Stimulated activated memory B cell treated with anti-CD40 and anti-IgM and Interleukin-4, amounts not matched to agents 10 μg/mL and 1 μg/mL and 100 μg/mL, for 72 hours (primary cell): ENCODE results near the gene CDH23.

ENCODE experiments used
- ATAC-seq: fragments of 150-1000 bp; cut with Tn5 transposase; 2 replicates; pipeline ENCODE4 v1.10.0; 2021
- H3K27ac Mint-ChIP-seq: one replicate; pipeline ENCODE4 v1.8.0; 2022; ENCODE audit warnings: mild to moderate bottlenecking, mixed read lengths
- H3K27me3 Mint-ChIP-seq: one replicate; pipeline ENCODE4 v1.8.0; 2022; ENCODE audit warnings: mixed read lengths
- H3K36me3 Mint-ChIP-seq: one replicate; pipeline ENCODE4 v1.8.0; 2022; ENCODE audit warnings: mixed read lengths
- H3K4me1 Mint-ChIP-seq: one replicate; pipeline ENCODE4 v1.8.0; 2022; ENCODE audit warnings: mixed read lengths
- H3K4me3 Mint-ChIP-seq: one replicate; pipeline ENCODE4 v1.8.0; 2022; ENCODE audit warnings: mild to moderate bottlenecking, moderate library complexity, mixed read lengths
- H3K9me3 Mint-ChIP-seq: one replicate; pipeline ENCODE4 v1.8.0; 2022; ENCODE audit warnings: mixed read lengths

Gene CDH23

DNA sequence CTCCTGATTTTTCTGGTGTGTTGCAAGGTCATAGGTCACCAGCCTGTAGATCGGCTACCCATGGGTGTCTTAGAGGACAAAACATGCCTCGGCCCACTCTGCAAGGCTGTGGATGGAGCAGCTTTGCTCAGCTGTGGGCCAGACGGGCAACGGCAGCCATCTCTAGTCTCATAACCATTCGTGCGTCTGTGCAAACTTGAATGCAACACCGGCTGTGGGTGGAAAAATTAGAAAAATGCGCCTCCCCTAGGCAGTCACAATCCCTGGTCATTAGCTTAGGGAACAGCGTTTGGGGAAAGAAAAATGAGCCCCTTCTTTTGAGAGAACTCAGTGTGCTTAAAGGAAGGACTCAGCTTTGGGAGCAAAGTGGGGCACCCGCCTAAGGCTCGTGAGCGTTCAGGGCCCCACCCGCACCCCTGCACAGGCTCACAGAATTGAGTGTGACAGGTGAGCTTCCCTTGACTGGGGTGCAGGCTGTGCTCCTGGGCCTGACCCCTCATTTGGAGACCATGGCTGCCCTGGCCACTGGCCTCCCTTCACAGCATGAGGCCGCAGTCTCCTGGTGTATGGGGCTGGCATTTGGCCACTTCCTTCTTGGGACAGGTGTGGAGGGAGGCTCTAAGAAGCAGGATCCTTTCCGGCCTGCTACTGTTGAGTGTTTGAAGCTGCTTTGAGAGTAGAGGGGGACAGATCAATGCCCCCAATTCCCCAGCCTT lies 174.9 kb downstream of the CDH23 start:
- no peak for ATAC-seq
- H3K27ac Mint-ChIP-seq, result no peak overlapping the region
- no peaks in the 10 kb centered on the region for H3K4me1 Mint-ChIP-seq
- H3K4me3 Mint-ChIP-seq, result no peak overlapping the region
- H3K36me3 Mint-ChIP-seq, result no peaks in the 10 kb centered on the region
- no peaks in the 10 kb centered on the region for H3K27me3 Mint-ChIP-seq
- no peaks in the 10 kb centered on the region for H3K9me3 Mint-ChIP-seq

GRCh38 chr10:71572962-71573361 lies 176.2 kb downstream of the CDH23 start:
- no peak overlapping the region for H3K4me3 Mint-ChIP-seq

DNA sequence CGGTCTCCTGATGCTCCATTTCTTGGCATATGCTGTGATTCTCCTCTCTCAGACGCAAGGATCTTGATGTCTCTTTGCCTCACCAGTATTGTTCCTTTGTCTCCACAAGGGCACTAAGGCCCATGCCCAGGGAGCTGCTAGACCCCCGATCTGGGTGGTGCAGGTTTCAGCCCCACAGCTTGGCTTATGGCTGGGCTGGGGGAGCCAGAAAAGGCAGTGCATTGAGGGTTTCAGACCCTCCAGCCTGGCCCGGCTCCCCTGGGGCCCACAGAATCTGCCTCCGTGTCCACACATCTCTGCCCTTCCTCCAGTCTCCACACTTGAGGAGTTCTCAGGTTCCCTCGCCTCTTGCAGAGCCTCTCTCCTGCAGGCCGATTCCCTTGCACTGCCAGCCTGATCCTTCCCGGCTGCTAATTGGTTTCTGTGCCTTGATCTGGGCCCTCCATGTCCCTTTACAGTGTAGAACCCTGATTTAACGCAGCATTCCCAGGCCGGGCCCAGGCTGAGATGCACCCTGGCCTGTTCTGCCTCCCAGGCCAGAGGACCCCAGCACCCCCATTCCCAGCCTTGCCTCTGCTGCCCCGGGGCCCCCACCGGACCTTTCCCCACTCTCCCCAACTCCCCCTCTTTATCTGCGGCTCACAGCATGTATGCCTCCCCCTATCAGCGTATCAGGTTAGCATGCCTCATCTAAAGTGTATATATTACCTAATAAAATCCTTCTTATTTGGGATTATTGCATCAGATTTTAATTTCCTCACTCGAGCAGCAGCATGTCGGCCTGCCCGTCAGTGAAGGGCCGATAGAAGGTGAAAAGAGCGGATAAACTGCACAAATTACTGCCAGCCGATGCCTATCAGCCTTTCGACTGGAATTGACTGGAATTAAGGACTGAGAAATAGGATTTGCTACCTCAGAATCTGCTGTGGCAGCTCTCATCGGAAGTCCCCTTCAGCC lies 177.1 kb downstream of the CDH23 start:
- Mint-ChIP-seq H3K4me1 (no peaks in the 10 kb centered on the region), H3K27me3 (peaks cover 14% of the 10 kb centered on the region), H3K4me3 (no peak overlapping the region), H3K27ac (no peak overlapping the region), H3K9me3 (no peaks in the 10 kb centered on the region), H3K36me3 (no peaks in the 10 kb centered on the region)
- ATAC-seq, result no peak

More at GRCh38 chr10:71572962-71573361, 176.2 kb downstream of the CDH23 start:
- Mint-ChIP-seq H3K4me1 (no peaks in the 10 kb centered on the region), H3K9me3 (no peaks in the 10 kb centered on the region), H3K27me3 (peaks cover 5% of the 10 kb centered on the region), H3K27ac (no peak overlapping the region), H3K36me3 (no peaks in the 10 kb centered on the region)
- ATAC-seq, result no peak

DNA sequence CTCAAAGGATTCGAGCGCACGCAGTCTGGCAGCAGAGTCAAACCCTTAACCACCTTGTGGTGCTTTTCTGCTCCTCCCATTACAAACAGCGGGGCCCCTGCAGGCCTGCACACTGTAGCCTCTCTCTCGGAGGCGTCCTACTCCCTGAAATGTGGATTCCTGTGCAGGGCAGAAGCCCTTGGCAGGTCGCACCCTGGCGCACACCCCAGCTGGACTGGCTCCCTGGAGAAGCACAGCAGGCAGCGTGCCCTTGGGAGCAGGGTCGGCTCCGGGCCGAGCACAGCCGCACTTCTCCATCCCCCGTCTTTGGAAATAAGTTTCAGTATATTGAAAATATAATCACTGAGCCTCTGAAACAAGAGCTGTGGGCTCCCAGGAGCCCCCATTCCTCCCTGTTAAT lies 178.7 kb downstream of the CDH23 start:
- Mint-ChIP-seq H3K36me3 (no peaks in the 10 kb centered on the region), H3K27me3 (peaks cover 26% of the 10 kb centered on the region), H3K9me3 (no peaks in the 10 kb centered on the region), H3K27ac (no peak overlapping the region), H3K4me1 (no peaks in the 10 kb centered on the region), H3K4me3 (no peak overlapping the region)
- no peak for ATAC-seq

DNA sequence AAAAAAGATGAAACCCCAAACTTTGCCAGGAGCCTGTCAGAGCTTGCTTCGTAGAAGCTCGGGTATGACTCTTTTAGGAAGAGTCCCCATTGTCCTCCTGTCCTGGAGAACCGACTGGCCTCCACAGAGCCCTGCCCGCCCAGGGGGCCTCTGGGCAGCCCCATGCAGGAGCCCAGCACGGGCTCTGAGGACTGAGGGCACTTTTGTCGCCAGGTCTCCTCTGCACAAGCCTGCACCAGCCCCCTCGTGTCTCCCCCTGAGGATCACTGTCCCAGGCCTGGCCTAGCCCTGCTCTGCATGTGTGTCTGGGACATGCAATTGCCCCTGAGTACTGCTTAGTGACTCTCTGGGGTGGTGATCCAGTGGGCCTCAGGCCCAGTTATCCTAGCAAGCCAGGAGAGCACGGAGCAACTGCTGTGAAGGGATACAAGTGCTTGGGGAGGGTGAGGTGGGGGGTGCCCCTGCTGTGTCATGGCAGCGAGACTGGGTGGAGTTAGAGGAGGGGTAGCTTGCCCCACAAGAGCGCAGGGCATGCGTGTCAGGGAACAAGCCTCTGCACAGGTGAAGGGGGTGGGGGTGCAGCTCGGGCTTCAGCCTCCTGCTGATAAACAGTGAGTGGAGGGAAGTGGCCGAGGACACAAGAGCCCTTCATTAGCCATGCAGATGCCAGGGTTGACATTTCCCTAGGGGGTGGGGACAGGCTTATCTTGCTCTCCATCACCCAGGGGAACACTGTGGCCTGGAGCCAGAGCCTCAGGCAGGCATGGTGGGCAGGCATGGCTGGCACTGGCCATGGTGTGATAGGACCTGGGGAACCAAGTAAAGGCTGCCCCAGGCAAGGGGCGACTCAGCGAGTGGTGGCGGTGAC lies 179.4 kb downstream of the CDH23 start:
- Mint-ChIP-seq H3K36me3 (no peaks in the 10 kb centered on the region), H3K4me3 (no peak overlapping the region), H3K27ac (no peak overlapping the region), H3K27me3 (peaks cover 26% of the 10 kb centered on the region), H3K4me1 (no peaks in the 10 kb centered on the region), H3K9me3 (no peaks in the 10 kb centered on the region)
- no peak for ATAC-seq

GRCh38 chr10:71576842-71577241 lies 180.1 kb downstream of the CDH23 start:
- ATAC-seq, result no peak
- no peaks in the 10 kb centered on the region for H3K9me3 Mint-ChIP-seq
- H3K27ac Mint-ChIP-seq, result no peak overlapping the region
- H3K36me3 Mint-ChIP-seq, result no peaks in the 10 kb centered on the region
- H3K4me1 Mint-ChIP-seq, result no peaks in the 10 kb centered on the region
- no peak overlapping the region for H3K4me3 Mint-ChIP-seq
- H3K27me3 Mint-ChIP-seq, result peaks cover 26% of the 10 kb centered on the region

DNA sequence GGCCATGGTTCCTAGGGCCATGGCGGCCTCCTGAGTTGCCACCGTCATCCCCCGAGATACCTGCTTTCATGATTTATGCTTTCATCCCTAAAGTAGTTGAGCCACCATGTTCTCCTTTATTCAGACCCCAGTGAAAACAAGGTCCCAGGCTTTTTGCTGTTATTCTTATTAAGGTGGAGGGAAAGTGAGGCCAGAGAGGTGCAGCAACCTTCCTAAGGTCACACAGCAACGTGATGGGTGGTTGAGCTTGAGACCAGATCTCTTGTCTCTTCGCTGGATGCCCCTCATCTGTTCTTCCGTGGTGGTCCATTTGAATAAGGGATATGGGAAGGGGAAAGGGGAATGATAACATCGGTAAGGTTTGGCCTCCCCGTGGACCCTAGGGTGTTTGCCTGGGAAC lies 180.6 kb downstream of the CDH23 start:
- Mint-ChIP-seq H3K27me3 (peaks cover 26% of the 10 kb centered on the region), H3K4me1 (no peaks in the 10 kb centered on the region), H3K9me3 (no peaks in the 10 kb centered on the region), H3K4me3 (no peak overlapping the region), H3K36me3 (no peaks in the 10 kb centered on the region), H3K27ac (no peak overlapping the region)
- no peak for ATAC-seq

- Mint-ChIP-seq H3K27ac (no peak overlapping the region), H3K4me1 (no peaks in the 10 kb centered on the region), H3K4me3 (no peak overlapping the region), H3K36me3 (no peaks in the 10 kb centered on the region), H3K9me3 (no peaks in the 10 kb centered on the region), H3K27me3 (peaks cover 26% of the 10 kb centered on the region)
- ATAC-seq, result no peak
These were observed 181.3 kb downstream of the CDH23 start for GRCh38 chr10:71578069-71578468.

- ATAC-seq, result no peak
- peaks cover 26% of the 10 kb centered on the region for H3K27me3 Mint-ChIP-seq
- H3K4me3 Mint-ChIP-seq, result no peak overlapping the region
- no peak overlapping the region for H3K27ac Mint-ChIP-seq
- H3K9me3 Mint-ChIP-seq, result no peaks in the 10 kb centered on the region
- H3K36me3 Mint-ChIP-seq, result no peaks in the 10 kb centered on the region
- H3K4me1 Mint-ChIP-seq, result no peaks in the 10 kb centered on the region
These were observed 182.9 kb downstream of the CDH23 start for GRCh38 chr10:71579668-71580067.

DNA sequence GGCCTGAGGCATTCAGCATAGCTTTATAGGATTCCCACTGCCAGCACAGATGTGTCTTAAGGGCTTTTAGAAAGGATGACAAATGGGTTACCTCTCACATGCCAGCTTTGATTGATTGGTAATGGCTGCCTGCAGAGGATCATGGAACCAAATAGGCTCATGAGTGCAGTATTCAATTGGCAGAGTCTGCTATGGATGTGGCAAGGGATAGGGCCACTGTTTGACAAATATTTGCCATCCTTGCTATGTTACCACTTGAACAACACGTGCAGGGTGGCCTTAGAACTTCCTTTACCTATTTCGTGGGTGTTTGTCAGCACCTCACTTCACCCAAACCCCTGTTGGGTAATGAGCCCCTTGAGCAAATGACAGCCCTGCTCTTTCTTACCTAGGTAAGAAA lies 183.7 kb downstream of the CDH23 start:
- H3K27me3 Mint-ChIP-seq, result peaks cover 26% of the 10 kb centered on the region
- H3K27ac Mint-ChIP-seq, result no peak overlapping the region
- no peak overlapping the region for H3K4me3 Mint-ChIP-seq
- no peak for ATAC-seq
- no peaks in the 10 kb centered on the region for H3K4me1 Mint-ChIP-seq
- H3K36me3 Mint-ChIP-seq, result no peaks in the 10 kb centered on the region
- H3K9me3 Mint-ChIP-seq, result no peaks in the 10 kb centered on the region

DNA sequence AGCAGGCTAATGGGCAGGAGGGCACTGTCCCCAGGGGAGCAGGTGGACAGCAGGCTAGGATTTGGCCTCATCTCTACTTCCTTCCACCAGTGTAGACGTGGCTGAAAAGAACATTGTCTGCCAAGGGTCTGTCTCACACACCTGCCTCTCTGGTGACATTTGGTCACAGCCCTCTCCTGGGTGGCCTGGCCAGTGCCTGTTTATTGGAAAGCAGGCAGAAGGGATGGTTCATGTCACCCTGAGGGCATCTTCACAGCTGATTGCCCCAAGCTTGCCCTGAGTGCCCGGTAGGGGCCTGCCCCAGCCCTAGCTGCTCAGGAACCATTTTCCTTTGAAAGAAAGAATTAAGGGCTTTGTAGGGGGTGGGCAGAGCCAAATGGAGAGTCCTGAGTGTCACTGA lies 184.2 kb downstream of the CDH23 start:
- ATAC-seq, result no peak
- H3K4me1 Mint-ChIP-seq, result no peaks in the 10 kb centered on the region
- no peak overlapping the region for H3K4me3 Mint-ChIP-seq
- peaks cover 26% of the 10 kb centered on the region for H3K27me3 Mint-ChIP-seq
- no peak overlapping the region for H3K27ac Mint-ChIP-seq
- H3K9me3 Mint-ChIP-seq, result no peaks in the 10 kb centered on the region
- no peaks in the 10 kb centered on the region for H3K36me3 Mint-ChIP-seq

GRCh38 chr10:71581376-71581775 lies 184.7 kb downstream of the CDH23 start:
- Mint-ChIP-seq H3K9me3 (no peaks in the 10 kb centered on the region), H3K36me3 (no peaks in the 10 kb centered on the region), H3K4me1 (no peaks in the 10 kb centered on the region), H3K27me3 (peaks cover 26% of the 10 kb centered on the region), H3K27ac (no peak overlapping the region), H3K4me3 (no peak overlapping the region)
- no peak for ATAC-seq

DNA sequence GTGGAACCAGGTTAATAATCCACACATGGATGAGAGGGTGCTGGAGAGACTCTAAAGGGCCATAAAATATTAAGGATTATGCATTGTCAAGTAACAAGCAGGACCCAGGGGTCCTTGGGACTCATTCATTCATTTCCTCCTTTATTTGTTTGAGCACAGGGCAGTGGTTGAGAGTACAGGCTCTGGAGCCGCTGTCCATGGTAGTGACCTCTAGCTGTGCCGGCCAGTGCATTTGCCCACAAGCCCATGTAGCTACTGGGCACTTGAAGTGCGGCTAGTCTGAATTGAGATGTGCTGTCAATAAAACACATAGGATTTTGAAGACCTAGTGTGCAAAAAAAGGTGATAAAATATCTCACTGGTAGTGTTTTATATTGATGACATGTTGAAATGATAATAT lies 185.3 kb downstream of the CDH23 start:
- no peaks in the 10 kb centered on the region for H3K4me1 Mint-ChIP-seq
- no peak for ATAC-seq
- H3K27ac Mint-ChIP-seq, result no peak overlapping the region
- H3K4me3 Mint-ChIP-seq, result no peak overlapping the region
- H3K36me3 Mint-ChIP-seq, result no peaks in the 10 kb centered on the region
- no peaks in the 10 kb centered on the region for H3K9me3 Mint-ChIP-seq
- H3K27me3 Mint-ChIP-seq, result peaks cover 28% of the 10 kb centered on the region

- no peaks in the 10 kb centered on the region for H3K4me1 Mint-ChIP-seq
- H3K9me3 Mint-ChIP-seq, result no peaks in the 10 kb centered on the region
- peaks cover 32% of the 10 kb centered on the region for H3K27me3 Mint-ChIP-seq
- no peak overlapping the region for H3K4me3 Mint-ChIP-seq
- H3K36me3 Mint-ChIP-seq, result no peaks in the 10 kb centered on the region
- H3K27ac Mint-ChIP-seq, result no peak overlapping the region
- no peak for ATAC-seq
These were observed 186.1 kb downstream of the CDH23 start for GRCh38 chr10:71582506-71583475.
